Measurements from ENCODE around the gene PLTP.
"Not testable (repeated sequence)": the region's sequence is repeated elsewhere in the genome, so short reads cannot be mapped to it uniquely, and the experiment has no call there.

PLTP gene, protein sequence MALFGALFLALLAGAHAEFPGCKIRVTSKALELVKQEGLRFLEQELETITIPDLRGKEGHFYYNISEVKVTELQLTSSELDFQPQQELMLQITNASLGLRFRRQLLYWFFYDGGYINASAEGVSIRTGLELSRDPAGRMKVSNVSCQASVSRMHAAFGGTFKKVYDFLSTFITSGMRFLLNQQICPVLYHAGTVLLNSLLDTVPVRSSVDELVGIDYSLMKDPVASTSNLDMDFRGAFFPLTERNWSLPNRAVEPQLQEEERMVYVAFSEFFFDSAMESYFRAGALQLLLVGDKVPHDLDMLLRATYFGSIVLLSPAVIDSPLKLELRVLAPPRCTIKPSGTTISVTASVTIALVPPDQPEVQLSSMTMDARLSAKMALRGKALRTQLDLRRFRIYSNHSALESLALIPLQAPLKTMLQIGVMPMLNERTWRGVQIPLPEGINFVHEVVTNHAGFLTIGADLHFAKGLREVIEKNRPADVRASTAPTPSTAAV

DNA sequence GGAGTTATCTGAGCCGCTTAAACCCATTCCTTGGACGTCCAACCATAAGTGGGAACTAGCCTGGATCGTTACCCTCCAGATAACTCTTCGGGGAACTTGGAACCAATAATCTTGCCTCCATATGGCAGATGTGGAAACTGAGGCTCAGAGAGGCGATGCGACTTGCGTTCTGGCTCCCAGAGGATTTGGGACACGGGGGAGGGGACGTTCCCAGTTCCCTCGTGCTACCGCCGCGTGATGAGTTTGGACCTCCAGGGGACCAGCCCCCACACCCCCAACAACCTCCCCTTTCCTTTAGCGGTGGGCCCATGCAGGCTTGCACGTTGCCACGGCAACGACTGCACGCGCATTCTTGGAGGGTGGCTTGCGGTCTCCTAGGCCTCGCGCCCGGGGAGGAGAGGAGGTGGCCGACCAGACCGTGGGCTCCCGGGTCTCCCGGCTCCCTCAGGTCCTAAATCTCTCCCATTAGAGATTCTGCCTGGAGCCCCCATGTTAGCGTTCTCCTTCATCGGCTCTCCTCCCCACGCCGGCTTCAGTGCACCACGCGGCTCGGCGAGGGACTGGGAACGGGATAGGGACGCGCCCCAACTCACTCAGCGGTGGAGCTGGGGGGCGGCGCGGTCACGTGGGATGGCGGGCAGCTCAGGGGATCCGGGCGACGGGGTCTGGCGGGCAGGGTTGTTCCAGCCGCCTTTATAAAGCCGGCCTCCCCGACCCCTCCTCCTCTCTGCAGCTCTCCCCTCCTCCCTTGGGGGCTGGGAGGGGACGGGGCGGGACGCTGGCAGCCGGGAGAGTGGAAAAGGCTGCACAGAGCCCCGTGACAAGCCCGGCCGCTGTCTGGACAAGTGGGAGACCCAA is at the start of gene PLTP:
Gene PLTP (minus strand): TSS at position 670 of the 858 bp plus-strand sequence. CDS start 703 bp downstream, outside the sequence.
- DNase-seq: peak; percentile 61 to 63

DNA sequence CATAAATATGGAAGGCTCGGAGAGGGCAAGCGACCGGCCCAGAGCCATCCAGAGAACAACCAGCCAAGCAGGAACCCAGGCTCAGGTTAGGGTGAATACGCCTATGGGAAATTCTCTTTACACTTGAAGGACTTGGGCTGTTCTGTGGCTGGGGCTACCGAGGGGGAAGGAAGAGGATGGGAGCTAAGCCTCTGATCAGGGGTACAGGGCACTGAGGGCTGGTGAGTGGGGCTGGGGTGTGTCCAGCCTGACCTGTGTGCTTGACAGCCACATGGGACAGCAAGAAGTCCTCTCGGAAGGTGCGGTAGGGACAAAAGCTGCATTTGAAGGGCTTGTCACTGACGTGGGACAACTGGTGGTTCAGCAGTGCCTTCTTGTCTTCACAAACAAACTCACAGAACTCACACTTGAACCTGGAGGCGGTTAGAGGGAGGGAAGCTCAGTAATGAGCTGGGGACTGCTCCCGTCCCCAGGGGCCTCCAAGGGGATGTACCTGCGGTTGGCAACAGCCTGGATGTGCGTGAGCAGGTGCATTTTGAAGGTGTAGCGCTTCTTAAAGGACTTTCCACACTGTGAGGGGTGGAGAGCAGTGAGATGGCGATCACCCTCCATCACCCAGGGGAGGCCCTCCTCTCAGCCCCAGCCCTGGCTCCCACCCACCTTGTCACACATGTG is 48.1 kb upstream of the PLTP start:
- no peak for DNase-seq

DNA sequence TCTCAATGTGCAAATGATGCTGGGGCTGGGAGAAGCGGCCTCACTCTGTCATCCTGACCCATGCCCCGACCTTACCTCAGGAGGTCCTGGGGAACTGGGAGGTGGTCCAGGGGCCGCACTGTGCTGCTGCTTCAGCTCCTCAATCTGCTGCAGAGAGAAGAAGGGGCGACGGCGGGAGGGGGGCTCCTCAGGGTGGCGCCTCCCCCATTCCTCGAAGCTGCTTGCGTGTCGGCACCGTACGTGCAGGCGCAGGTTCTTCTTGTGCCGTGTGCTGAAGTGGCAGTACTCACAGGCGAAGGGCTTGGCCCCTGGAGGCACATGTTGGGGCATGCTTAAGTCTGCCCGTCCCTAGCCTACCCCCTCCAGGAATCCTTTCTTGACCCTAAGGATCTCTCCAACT is 47.2 kb upstream of the PLTP start:
- no peak for DNase-seq

DNA sequence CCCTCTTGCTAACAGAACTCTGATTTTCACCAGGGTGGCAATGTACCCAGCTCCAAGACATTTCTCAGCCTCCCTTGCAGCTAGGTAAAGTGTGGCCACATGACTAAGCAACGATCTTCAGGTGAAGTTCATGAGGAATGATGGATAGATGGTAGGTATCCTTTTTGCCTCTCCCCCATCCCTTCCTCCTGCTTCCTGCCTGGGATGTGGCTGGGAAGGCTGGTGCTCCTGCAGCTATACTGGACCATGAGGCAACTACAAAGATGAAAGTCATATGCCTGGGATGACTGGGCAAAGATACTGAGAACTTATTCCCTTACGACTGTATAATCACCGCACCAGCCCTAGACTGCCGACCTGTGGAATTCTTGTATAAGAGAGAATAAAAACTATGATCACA is 46.6 kb upstream of the PLTP start:
- no peak for DNase-seq

DNA sequence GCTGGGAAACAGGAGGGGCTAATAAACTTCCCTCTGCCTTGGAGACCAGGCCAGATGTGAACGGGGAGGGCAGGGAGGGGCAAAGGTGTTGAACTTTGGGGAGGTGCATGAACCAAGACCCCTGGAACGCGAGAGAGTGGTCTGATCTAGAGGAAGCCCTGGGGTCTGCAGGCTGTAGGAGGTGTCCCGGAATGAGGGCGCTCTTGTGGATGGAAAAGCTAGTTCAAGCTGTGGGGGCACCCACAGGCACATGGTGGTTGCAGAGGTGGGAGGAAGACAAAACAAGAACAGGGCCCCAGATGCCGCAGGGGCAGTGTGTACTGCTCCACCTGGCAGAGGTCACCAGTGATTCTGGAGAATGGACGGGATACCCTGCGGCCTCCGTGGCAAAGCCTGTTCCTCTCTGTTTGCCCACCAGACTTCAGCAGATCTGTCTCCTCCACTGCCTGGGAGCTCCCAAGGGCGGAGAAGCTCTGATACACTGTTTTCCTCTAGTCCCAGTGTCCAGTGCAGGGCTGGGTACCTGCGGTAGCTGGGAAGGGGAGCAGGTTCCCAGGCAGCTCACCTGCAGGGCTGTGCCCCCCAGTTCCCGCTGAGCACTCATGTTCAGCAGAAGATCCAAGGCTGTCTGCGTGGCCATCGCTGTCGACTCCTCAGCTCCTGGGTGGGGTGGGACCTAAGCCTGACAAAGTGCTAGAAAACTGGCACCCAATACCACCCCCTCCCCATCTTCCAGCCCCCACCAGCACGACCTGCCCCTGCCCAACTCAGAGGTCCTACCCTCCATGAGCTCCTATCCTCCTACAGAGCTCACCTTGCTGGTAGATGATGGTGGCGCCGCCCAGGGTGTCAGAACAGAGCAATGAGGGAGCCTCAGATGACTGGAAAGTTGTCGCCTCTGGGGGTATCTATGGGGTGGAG is 45.3 kb upstream of the PLTP start:
- no peak for DNase-seq

DNA sequence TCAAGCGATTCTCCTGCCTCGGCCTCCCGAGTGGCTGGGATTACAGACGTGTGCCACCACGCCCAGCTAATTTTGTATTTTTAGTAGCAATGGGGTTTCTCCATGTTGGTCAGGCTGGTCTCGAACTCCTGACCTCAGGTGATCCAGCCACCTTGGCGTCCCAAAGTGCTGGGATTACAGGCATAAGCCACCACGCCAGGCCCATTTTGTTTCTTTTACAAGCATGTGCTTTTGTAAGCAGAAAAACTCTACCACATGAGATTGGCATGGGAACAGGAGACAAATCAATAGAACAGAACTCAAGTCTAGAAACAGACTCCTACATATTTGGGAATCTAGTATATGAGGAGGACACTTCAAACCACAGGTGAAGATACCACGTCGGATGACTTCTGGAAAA is 44.4 kb upstream of the PLTP start:
- not testable (repeated sequence) for DNase-seq

DNA sequence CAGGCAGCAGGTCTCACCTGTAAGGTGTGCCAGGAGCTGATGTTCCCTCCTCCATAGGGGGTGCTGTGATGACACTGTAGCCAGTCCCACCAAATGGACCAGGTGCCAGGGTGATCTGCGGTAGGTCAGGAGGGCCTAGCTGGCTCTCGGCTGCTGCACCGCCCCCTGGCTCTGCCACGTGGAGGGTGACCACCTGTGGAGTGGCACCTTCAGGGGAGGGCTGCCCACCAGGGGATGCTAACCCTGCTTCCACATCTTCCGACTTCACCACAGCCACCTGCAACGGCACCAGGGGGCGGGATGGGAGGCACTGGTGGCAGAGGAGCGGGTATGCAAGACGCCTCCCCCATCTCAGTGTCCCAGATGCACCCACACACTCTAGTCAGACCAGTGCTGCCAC is 41.7 kb upstream of the PLTP start:
- no peak for DNase-seq

DNA sequence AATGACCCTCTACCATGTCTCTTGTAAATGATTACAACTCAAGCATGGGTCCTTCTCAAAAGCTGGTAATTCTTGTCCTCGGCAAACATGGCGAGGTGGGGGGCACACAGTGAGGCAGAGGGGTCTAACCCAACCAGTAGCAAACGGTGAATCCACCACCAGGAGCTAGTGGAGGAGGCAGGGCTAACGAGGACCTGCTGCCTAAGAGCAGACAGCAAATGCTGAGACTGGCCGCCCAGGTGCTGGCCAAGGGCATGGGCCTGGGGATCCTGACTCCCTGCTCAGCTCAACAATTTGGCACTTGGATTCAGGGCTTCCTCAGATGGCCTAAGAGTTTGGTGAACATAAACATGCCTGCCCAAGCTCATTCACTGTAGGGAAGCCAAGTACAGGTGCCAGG is 40.9 kb upstream of the PLTP start:
- no peak for DNase-seq

DNA sequence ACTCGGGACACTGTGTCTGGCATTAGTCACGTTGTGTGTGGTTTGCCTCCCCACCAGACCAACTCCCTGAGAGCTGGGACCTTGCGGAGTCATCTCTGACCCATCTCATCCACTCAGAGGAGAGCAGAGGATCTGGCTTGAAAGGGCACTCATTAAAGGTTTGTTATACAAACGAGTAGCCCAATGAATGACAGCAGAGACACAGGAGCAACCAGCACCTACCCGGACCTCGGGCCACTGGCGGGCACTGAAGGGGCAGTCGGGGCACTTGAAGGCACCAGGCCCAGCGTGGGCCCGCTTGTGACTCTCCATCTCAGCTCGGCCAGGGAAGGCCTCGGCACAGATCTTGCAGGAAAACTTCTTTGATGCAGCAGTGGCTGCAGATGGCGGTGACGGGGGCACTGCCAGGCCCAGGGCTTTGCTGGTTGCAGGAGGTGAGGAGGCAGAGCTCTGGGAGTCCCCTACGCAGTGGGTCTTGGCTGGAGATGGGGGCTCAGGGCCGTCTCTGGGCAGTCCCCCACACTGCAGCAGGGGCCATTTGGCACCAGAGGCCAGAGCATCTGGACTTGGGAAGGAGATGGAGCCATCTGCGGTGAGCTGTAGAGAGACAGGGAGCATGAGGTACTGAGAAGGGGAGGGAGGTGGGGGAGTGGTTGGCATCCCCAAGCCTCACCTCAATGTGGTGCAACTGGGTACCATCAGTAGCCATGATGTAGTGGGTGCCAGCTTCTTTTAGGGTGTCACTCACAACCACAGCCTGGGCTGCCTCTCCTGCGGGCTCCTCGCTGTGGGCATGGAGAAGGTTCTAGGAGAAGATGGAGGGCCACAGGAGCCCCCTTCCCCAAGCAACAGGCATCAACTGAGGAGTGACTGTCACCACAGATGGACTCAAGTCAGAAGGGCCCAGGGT is 40.2 kb upstream of the PLTP start:
- no peak for DNase-seq

DNA sequence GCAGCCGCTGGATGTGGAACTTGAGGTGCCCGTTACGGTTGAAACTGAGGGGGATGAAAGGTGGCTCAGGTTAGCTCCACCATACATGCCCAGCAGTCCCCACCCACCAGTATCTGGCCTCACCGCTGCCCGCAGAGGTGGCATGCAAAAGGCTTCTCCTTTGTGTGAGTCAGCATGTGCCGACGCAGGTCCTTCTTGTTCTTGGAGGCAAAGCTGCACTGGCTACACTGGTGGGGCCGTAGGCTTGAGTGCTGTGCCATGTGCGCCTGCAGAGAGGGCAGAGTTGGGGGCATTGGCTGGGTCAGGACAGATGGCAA is 38.3 kb upstream of the PLTP start:
- peak; percentile 28 to 65 for DNase-seq

DNA sequence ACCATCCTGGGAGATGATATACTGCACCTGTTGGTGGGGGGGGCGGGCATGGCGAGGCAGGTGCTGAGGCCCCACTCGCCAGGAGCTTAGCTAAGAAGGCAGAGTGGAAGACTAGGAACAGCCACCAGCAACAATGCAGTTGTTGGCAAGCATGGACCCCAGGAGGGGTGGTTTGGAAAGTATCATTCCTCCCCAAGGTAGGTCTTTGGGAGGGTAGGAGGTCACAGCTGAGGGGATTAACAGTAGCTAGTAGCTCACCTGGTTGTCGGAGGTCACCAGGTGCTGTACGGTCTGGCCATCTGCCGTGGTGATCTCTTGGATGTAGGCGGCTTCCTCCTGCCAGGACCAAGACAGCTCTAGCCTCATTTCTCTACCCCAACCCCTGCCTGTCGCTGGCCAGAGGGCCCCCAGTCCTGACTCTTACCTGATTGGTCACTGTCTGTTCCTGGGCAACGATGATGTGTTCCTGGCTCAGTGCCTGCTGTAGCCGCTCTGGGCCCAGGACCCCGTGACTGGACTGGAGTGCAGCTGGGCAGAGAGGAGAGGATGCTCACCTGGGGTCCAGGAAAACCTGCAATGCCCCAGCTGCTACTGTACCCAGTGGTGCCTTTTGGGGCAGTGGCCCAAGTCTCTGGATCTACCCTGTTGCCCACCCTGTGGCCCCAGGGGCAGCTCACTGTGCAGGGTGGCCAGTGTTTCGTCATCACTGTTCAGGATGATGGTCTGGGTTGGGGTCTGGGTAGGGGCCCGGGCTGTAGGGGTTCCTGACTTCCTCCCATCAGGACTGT is 37.8 kb upstream of the PLTP start:
- no peak for DNase-seq

DNA sequence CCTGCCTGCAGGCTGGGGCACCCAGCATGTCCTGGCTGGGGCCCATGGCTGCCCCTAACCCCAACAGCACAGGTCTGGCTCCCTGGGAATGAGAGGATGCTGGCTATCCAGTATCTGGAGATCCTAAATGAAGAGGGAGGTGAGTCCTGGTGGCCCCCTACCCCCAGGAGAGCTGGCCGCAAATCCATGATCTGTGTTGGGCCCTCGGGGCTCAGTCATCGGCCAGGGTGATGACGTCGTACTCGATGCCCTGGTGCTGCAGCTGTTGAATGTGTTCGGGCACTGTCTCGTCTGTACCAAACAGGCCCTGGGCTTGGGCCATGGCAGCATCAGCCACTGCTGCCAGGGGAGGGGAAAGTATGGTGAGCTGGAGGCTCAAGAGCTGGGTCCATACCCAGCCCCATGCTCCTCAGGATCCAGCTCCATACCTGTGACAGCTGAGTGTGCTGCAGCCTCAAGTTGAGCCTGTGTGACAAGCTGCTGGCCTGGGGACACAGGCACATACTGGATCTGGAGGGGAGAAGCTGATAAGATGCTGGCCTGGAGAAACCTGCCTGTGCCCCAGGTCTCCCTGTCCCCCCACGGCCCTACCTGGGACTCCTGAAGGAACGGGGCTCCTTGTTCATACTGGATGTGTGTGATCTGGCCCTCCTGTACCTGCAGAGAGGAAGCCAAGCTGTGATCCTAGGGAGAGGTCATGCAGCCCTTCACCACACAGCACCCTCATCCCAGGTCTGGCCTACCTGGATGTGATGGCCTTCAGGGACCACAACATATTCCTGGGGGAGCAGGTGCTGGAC is 37.0 kb upstream of the PLTP start:
- DNase-seq: no peak

DNA sequence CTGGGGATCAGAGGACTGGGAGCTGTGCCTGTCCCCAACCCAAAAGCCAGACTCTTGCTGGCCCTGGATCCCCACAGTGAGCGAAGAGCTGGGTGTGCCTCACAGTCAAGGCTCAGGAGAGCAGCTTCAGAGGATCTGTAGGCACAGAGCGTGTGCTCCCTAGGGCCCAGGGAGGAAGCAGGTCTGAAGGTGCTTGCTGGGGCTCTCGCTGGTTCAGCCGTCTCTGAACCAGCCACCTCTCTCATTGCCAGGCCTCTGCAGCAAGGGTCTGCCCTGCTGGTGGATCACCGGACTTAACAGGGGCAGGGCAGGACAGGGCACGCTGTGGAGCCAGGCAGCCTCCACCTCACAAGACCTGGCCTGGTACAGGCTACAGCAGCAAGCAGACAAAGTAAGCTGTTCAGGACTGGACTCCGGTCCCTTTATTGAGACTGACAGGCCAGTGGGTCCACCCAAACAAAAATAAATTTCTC is 36.3 kb upstream of the PLTP start:
- no peak for DNase-seq

DNA sequence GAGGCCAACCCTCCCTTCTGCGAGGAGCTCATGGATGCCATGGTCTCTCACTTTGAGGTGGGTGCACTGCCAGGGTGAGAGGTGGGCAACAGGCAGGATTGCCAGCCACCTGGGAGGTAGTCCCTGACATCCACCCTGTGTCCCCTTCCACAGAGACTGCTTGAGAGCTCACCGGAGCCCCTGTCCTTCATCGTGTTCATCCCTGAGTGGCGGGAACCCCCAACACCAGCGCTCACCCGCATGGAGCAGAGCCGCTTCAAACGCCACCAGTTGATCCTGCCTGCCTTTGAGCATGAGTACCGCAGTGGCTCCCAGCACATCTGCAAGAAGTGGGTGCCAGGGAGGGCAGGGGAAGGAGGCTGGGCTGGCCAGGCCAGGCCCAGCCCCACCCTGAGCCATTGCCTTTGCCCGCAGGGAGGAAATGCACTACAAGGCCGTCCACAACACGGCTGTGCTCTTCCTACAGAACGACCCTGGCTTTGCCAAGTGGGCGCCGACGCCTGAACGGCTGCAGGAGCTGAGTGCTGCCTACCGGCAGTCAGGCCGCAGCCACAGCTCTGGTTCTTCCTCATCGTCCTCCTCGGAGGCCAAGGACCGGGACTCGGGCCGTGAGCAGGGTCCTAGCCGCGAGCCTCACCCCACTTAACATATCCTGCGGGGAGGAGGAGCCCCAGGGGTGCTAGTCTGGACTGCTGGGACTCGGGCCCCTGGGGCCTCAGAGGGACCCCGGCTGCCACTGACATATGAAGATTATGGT is 35.3 kb upstream of the PLTP start:
- DNase-seq: no peak

DNA sequence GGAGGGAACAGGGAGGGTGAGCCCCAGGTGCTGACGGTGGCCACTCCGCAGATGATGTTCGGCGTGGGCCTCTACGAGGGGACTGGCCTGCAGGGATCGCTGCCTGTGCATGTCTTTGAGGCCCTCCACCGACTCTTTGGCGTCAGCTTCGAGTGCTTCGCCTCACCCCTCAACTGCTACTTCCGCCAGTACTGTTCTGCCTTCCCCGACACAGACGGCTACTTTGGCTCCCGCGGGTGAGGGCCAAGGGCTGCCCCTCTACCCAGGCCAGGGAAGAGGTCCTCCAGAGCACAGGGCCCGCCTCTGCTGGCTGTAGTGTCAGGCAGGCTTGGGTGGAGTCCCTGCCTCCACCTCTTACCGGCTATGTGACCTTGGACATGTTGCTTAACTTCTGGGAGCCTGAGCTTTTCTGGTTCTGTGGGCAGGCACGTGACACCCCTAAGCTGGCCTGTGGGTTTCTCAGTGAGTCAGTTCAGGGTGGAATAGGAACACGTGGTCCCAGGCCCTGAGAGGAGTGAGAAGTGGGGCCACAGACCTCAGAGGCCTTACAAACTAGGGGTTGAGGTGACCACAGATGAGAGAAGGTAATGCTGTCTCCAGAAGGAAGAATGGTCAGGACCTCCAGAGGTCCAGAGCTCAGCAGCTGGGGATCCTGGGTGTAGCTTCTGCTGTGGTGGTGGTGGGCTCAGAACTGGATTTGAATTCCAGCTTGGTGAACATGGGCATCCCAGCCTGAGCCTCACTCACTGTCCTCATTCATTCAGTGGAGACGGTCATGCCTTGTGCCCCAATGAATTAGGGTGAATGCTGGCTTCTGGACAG is 34.4 kb upstream of the PLTP start:
- DNase-seq: no peak

DNA sequence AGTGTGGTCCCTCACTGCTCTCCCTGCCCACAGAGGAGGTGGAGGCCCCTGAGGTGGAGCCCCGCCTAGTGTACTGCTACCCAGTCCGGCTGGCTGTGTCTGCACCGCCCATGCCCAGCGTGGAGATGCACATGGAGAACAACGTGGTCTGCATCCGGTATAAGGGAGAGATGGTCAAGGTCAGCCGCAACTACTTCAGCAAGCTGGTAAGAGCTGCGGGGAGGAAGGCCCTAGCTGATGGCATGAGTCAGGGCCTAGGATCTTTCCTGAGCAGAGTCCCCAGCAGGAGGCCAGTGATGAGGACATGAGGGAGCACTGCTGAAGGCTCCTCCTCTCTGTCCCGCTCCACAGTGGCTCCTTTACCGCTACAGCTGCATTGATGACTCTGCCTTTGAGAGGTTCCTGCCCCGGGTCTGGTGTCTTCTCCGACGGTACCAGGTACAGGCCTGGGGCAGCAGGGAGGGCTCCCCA is 33.8 kb upstream of the PLTP start:
- no peak for DNase-seq

DNA sequence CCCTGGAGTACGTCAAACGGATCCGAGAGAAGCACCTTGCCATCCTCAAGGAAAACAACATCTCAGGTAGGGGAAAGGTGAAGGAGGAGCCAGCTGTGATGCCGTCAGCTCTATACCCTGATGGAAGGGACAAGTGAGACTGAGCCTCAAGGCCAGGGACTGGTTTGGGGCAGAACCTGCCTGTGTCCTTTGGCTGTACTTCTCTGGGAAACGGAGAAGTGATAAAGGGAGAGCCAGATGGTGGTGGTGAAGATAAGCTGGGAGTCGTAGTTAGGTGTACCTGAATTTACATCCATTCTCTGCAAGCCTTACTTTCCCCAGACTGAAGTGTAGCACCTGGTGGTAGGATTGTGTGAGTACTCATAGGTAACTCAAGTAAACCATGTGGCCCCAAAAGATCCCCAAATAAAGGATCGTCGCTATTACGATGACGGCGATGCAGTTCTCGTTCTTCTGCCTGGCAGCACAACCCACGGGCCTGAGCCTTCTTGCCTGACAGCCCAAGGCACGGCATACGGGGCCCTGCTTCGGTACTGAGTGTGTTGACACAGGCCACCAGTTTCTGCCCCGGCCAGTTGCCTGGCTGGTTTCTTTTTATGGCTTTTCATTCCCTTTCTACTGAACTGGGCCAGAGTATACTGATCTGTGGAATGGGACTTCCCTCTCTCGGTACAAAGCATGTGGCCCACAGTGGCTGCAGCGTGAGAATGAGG is 33.2 kb upstream of the PLTP start:
- no peak for DNase-seq

Data from NCI-H524 (cell line).